HG02840 (cell line): ENCODE data around the gene TSPY3.
"Not testable (repeated sequence)": the region's sequence is repeated elsewhere in the genome, so short reads cannot be mapped to it uniquely, and the experiment has no call there.

Experiments
- ATAC-seq: cut with Tn5 transposase; IDR thresholded peaks from one replicate; pipeline ENCODE4 v1.9.1; 2021; ENCODE audit warnings: mild to moderate bottlenecking, moderate library complexity, moderate number of reproducible peaks; ENCODE audit not compliant: unreplicated experiment, low FRiP score

TSPY3 gene, protein sequence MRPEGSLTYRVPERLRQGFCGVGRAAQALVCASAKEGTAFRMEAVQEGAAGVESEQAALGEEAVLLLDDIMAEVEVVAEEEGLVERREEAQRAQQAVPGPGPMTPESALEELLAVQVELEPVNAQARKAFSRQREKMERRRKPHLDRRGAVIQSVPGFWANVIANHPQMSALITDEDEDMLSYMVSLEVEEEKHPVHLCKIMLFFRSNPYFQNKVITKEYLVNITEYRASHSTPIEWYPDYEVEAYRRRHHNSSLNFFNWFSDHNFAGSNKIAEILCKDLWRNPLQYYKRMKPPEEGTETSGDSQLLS

DNA sequence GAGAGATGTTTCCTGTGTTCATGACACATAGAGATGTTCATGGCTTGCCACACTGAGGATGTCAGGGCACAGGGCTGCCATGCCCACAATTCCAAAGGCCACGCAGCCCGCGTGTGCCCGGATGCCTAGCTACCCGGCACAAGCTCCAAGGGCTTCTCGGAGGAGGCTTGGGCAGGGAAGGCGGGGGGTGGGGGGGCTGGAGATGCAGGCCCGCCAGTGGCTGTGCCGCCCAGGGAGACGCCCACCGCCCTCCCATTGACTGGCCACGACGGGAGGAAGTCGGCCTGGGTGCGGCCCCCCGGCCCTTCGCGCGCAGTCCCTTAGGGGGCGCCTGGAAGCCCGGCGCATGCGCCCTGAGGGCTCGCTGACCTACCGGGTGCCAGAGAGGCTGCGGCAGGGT lies at the start of gene TSPY3:
TSPY3 (plus strand) TSS at position 301 of the 400 bp plus-strand sequence; CDS start at position 347, 46 bp downstream.
- not testable (repeated sequence) for ATAC-seq

DNA sequence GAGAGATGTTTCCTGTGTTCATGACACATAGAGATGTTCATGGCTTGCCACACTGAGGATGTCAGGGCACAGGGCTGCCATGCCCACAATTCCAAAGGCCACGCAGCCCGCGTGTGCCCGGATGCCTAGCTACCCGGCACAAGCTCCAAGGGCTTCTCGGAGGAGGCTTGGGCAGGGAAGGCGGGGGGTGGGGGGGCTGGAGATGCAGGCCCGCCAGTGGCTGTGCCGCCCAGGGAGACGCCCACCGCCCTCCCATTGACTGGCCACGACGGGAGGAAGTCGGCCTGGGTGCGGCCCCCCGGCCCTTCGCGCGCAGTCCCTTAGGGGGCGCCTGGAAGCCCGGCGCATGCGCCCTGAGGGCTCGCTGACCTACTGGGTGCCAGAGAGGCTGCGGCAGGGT lies 40.7 kb upstream of the TSPY3 start, which contains the start of gene TSPY8:
TSPY8 (plus strand) TSS at position 301 of the 400 bp plus-strand sequence; CDS start at position 347, 46 bp downstream.
- ATAC-seq = not testable (repeated sequence)

- not testable (repeated sequence) for ATAC-seq
These were observed 1.7 kb upstream of the TSPY3 start for GRCh38 chrY:9396527-9396926.
